Measurements from ENCODE around the gene LRRC40.
"Not testable (repeated sequence)": the region's sequence is repeated elsewhere in the genome, so short reads cannot be mapped to it uniquely, and the experiment has no call there.

The LRRC40 gene

GRCh38 chr1:70194601-70195000 is 10.8 kb downstream of the LRRC40 start:
- H3K9me3 ChIP-seq (replicated peaks in 1 of 11): peaks cover 0 to 11% (median 5%) of the 10 kb centered on the region in 11 experiments; a peak in 18 of 22 replicates
- no peaks in the 10 kb centered on the region for H3K27me3 ChIP-seq
- no peaks in the 10 kb centered on the region for H3K4me1 ChIP-seq
- H4K20me1 ChIP-seq: peaks cover 6 to 69% (median 36%) of the 10 kb centered on the region in 11 experiments; a peak in 18 of 22 replicates
- TF ChIP-seq Cebpa-rat (IDR thresholded peaks at IDR 0.05): no peak
- H3K27ac ChIP-seq: no peak overlapping the region
- no peak overlapping the region for H3K4me3 ChIP-seq
- H3K36me3 ChIP-seq: peaks cover 0 to 22% (median 9%) of the 10 kb centered on the region in 11 experiments; a peak in 11 of 22 replicates
- no peak overlapping the region for H3K9ac ChIP-seq
- no peak overlapping the region for H3K4me2 ChIP-seq

DNA sequence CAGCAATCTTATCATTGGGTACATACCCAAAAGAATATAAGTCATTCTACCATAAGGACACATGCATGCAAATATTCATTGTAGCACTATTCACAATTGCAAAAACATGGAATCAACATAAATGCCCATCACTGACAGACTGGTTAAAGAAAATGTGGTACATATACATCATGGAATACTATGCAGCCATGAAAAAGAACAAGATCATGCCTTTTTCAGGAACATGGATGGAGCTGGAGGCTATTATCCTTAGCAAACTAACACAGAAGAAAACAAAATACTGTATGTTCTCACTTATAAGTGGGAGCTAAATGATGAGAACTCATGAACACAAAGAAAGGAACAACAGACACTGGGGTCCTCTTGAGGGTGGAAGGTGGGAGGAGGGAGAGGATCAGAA is 12.9 kb downstream of the LRRC40 start:
- not testable (repeated sequence) for H3K9me3 ChIP-seq (replicated peaks in 1 of 11); H3K4me3 ChIP-seq; H3K9ac ChIP-seq; H3K4me1 ChIP-seq; H3K27ac ChIP-seq; H3K4me2 ChIP-seq; H3K27me3 ChIP-seq
- Histone ChIP-seq H3K36me3 (peaks cover 6 to 25% (median 16%) of the 10 kb centered on the region in 11 experiments; a peak in 14 of 22 replicates), H4K20me1 (peaks cover 6 to 72% (median 39%) of the 10 kb centered on the region in 11 experiments; a peak in 18 of 22 replicates)

GRCh38 chr1:70190180-70190579 is 15.2 kb downstream of the LRRC40 start:
- Histone ChIP-seq H3K4me1 (no peaks in the 10 kb centered on the region), H4K20me1 (peaks cover 0 to 50% (median 24%) of the 10 kb centered on the region in 11 experiments; a peak in 14 of 22 replicates)

GRCh38 chr1:70188522-70188921 is 16.9 kb downstream of the LRRC40 start:
- H3K27me3 ChIP-seq: no peaks in the 10 kb centered on the region

More at GRCh38 chr1:70190180-70190579, 15.2 kb downstream of the LRRC40 start:
- Histone ChIP-seq H3K27me3 (no peaks in the 10 kb centered on the region), H3K9me3 (replicated peaks in 1 of 11) (peaks cover 0 to 8% (median 5%) of the 10 kb centered on the region in 11 experiments; a peak in 18 of 22 replicates), H3K4me3 (no peak overlapping the region), H3K36me3 (peaks cover 15 to 40% (median 27%) of the 10 kb centered on the region in 11 experiments; a peak in 20 of 22 replicates), H3K27ac (no peak overlapping the region), H3K4me2 (no peak overlapping the region), H3K9ac (no peak overlapping the region)
- no peak for TF ChIP-seq Cebpa-rat (IDR thresholded peaks at IDR 0.05)

DNA sequence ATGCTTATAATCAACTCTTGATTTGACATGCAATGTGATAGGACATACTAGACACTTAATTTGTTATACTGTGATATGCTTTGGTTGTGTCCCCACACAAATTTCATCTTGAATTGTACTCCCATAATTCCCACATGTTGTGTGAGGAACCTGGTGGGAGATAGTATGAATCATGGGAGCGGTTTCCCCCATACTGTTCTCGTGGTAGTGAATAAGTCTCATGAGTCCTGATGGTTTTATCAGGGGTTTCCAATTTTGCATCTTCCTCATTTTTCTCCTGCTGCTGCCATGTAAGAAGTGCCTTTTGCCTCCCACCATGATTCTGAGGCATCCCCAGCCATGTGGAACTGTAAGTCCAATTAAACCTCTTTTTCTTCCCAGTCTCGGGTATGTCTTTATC is 20.2 kb downstream of the LRRC40 start:
- Histone ChIP-seq H3K36me3 (peaks cover 34 to 64% (median 47%) of the 10 kb centered on the region in 11 experiments), H4K20me1 (peaks cover 0 to 25% (median 11%) of the 10 kb centered on the region in 11 experiments; a peak in 13 of 22 replicates)
- H3K9me3 ChIP-seq (replicated peaks in 1 of 11); H3K4me3 ChIP-seq; H3K9ac ChIP-seq; H3K4me2 ChIP-seq; H3K4me1 ChIP-seq; H3K27ac ChIP-seq; H3K27me3 ChIP-seq: not testable (repeated sequence)

More at GRCh38 chr1:70188522-70188921, 16.9 kb downstream of the LRRC40 start:
- Histone ChIP-seq H3K4me1 (no peaks in the 10 kb centered on the region), H3K9me3 (replicated peaks in 1 of 11) (peaks cover 0 to 8% (median 5%) of the 10 kb centered on the region in 11 experiments; a peak in 18 of 22 replicates), H3K4me3 (no peak overlapping the region), H3K36me3 (peaks cover 28 to 55% (median 40%) of the 10 kb centered on the region in 11 experiments), H4K20me1 (peaks cover 0 to 49% (median 16%) of the 10 kb centered on the region in 11 experiments; a peak in 14 of 22 replicates), H3K27ac (no peak overlapping the region), H3K9ac (no peak overlapping the region), H3K4me2 (no peak overlapping the region)
- TF ChIP-seq Cebpa-rat (IDR thresholded peaks at IDR 0.05): no peak

DNA sequence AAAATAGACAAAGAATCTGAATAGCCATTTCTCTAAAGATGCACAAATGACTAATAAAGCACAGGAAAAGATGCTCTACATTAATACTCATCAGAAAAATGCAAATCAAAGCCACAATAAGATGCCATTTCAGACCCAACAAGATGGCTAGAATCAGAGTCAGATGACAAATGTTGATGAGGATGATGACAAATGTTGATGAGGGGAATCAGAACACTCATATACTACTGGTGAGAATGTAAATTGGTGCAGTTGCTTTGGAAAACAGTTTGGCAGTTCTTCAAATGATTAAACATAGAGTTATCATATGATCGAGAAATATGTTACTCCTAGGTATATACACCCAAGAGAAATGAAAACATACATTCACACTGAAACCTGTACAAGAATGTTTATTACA is 33.9 kb downstream of the LRRC40 start:
- no peak overlapping the region for H3K27ac ChIP-seq
- H3K4me1 ChIP-seq: peaks cover 0 to 5% (median 0%) of the 10 kb centered on the region in 10 experiments; a peak in 2 of 20 replicates
- H3K9ac ChIP-seq: no peak overlapping the region
- no peaks in the 10 kb centered on the region for H3K9me3 ChIP-seq (replicated peaks in 1 of 11)
- peaks cover 0 to 27% (median under 1%) of the 10 kb centered on the region in 11 experiments; a peak in 9 of 22 replicates for H4K20me1 ChIP-seq
- peaks cover 24 to 73% (median 47%) of the 10 kb centered on the region in 11 experiments for H3K36me3 ChIP-seq
- no peaks in the 10 kb centered on the region for H3K27me3 ChIP-seq
- no peak overlapping the region for H3K4me2 ChIP-seq
- H3K4me3 ChIP-seq: no peak overlapping the region
- no peak for TF ChIP-seq Cebpa-rat (IDR thresholded peaks at IDR 0.05)

- peaks cover 0 to 49% (median 7%) of the 10 kb centered on the region in 11 experiments; a peak in 10 of 22 replicates for H4K20me1 ChIP-seq
- TF ChIP-seq Cebpa-rat (IDR thresholded peaks at IDR 0.05): no peak
- H3K27me3 ChIP-seq: peaks cover 0 to 6% (median 0%) of the 10 kb centered on the region in 11 experiments; a peak in 1 of 22 replicates
- peaks cover 12 to 68% (median 25%) of the 10 kb centered on the region in 11 experiments; a peak in 20 of 22 replicates for H3K36me3 ChIP-seq
- H3K4me1 ChIP-seq: peaks cover 0 to 9% (median 5%) of the 10 kb centered on the region in 10 experiments; a peak in 14 of 20 replicates
- no peak overlapping the region for H3K4me2 ChIP-seq
- H3K27ac ChIP-seq: no peak overlapping the region
- H3K9me3 ChIP-seq (replicated peaks in 1 of 11): no peaks in the 10 kb centered on the region
- H3K4me3 ChIP-seq: no peak overlapping the region
- no peak overlapping the region for H3K9ac ChIP-seq
Measured at GRCh38 chr1:70169018-70169839, 36.1 kb downstream of the LRRC40 start.

DNA sequence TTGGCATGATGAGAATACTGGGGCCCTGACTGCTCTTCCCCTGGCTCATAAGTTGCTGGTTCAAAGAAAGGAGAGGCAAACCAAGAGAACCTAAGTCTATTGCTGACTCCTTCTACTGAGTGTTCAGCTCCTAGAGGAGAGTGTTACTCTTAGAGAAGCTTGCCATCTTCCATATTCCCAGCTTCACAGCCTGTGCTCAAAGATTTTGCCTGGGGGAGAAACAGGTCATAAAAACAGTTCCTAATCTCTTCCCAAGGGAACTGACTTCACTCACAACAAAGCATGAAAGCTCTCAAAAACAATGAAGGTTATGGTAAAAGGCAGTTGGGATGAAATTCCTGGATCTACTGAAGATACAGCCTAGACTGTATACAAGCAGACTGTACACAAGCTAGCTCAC is 37.1 kb downstream of the LRRC40 start:
- H3K4me2 ChIP-seq: no peak overlapping the region; a peak in 1 of 22 replicates
- H4K20me1 ChIP-seq: peaks cover 0 to 56% (median 11%) of the 10 kb centered on the region in 11 experiments; a peak in 11 of 22 replicates
- H3K4me1 ChIP-seq: peaks cover 0 to 16% (median 11%) of the 10 kb centered on the region in 10 experiments; a peak in 14 of 20 replicates
- no peak overlapping the region for H3K9ac ChIP-seq
- H3K4me3 ChIP-seq: no peak overlapping the region
- H3K27me3 ChIP-seq: peaks cover 0 to 6% (median 0%) of the 10 kb centered on the region in 11 experiments; a peak in 1 of 22 replicates
- no peak overlapping the region for H3K27ac ChIP-seq
- H3K36me3 ChIP-seq: peaks cover 9 to 70% (median 21%) of the 10 kb centered on the region in 11 experiments; a peak in 20 of 22 replicates
- H3K9me3 ChIP-seq (replicated peaks in 1 of 11): no peaks in the 10 kb centered on the region
- TF ChIP-seq Cebpa-rat (IDR thresholded peaks at IDR 0.05): no peak

GRCh38 chr1:70164350-70164749 is 41.0 kb downstream of the LRRC40 start:
- Histone ChIP-seq H3K4me2 (peak overlapping the region in 8 of 11 experiments; percentile 44 to 74 (median 68); a peak in 16 of 22 replicates), H3K9me3 (replicated peaks in 1 of 11) (peaks cover 0 to 6% (median 0%) of the 10 kb centered on the region in 11 experiments; a peak in 1 of 22 replicates), H4K20me1 (peaks cover 0 to 56% (median 11%) of the 10 kb centered on the region in 11 experiments; a peak in 11 of 22 replicates), H3K27me3 (peaks cover 0 to 6% (median 0%) of the 10 kb centered on the region in 11 experiments; a peak in 1 of 22 replicates), H3K9ac (no peak overlapping the region), H3K4me3 (no peak overlapping the region), H3K27ac (no peak overlapping the region), H3K4me1 (peaks cover 0 to 24% (median 12%) of the 10 kb centered on the region in 10 experiments; a peak in 14 of 20 replicates), H3K36me3 (peaks cover 17 to 78% (median 31%) of the 10 kb centered on the region in 11 experiments)
- no peak for TF ChIP-seq Cebpa-rat (IDR thresholded peaks at IDR 0.05)
